GM18498 (cell line): ENCODE results near the gene SDR42E1.

ENCODE experiments used
- ATAC-seq: cut with Tn5 transposase; IDR thresholded peaks from one replicate; pipeline ENCODE4 v1.9.1; 2021; ENCODE audit warnings: mild to moderate bottlenecking, moderate library complexity; ENCODE audit not compliant: unreplicated experiment

The SDR42E1 gene

GRCh38 chr16:81942007-81942601 lies 69.2 kb downstream of the SDR42E1 start:
- no peak for ATAC-seq

- no peak for ATAC-seq
Observed at GRCh38 chr16:81940781-81941560, 70.3 kb downstream of the SDR42E1 start.

- no peak for ATAC-seq
Observed at GRCh38 chr16:81939164-81940056, 71.9 kb downstream of the SDR42E1 start.
